Stimulated activated CD4-positive, alpha-beta T cell treated with anti-CD3 and anti-CD28 coated beads, Interleukin-2, amount 100 ng/mL, for 48 hours (primary cell): Measurements from ENCODE around the gene CCDC107.

Experiments
- DNase-seq, 2 donors: peaks; one replicate each; pipeline ENCODE4 v3.0.0-alpha.2; 2020

Gene CCDC107

DNA sequence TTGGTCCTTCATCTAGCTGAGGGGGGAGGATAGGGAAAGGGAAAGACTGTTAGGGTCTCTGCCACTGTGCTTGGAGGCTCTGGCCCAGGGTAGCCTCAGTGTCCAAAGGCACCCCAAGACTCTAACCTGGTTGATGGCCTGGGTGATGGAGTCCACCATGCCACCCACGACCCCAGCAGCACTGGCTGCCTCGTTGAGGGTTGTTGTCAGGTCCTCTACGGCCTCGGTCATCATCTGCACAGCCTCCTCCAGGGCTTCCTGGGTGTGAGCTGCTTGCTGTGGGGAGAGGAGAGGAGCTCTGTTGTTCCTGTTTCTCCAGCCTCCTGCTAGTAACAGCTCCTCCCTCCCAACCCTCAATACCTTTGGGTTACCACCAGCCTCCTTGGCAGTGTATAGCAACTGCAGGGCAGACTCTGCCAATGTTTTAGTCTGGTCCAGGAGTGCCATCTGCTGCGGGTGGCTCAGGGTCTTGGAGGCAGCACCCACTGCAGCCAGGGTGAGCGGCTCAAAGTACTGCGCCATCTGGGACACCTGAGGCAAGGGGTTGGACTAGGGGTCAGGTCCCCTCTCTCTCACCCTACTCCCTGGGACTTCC, 47.8 kb downstream of the CCDC107 start:
- DNase-seq, result no peak

DNA sequence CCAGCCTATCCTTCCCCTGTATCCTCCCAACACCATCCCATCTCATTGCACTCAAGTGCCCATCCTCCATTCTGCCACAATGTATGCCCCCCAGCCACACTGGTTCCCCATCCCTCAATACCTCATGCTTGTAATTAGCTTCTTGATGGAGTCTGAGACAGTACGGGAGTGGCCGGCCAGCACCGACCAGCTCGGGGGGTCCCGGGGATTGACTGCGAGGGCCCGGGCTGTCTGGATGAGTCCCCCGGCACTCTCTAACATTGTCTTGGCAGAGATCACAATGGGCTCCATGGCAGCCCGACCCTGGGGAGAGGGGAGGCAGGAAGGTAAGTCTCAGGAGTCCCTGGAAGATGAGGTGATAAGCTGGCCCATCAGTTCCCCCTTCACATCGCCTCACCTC, 48.9 kb downstream of the CCDC107 start:
- no peak for DNase-seq

DNA sequence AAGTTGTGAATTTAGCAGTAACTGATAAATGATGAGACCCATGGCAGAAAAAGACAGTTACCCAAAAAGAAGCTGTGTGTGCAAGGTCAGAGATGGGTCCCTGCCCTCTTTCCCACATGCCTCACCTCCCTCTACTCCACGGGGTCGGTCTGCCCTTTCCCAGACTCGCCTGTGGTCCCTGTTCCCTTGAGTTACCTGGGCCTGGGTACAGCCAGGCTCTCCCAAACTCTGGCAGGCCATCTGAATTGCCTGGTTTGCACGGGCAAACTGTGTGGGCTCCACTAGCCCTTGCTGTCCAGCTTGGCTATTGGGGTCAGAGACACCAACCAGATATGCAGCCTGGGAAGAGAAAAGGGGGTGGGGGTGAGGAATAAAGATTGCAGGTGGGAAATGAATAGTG, 50.1 kb downstream of the CCDC107 start:
- DNase-seq, result no peak

DNA sequence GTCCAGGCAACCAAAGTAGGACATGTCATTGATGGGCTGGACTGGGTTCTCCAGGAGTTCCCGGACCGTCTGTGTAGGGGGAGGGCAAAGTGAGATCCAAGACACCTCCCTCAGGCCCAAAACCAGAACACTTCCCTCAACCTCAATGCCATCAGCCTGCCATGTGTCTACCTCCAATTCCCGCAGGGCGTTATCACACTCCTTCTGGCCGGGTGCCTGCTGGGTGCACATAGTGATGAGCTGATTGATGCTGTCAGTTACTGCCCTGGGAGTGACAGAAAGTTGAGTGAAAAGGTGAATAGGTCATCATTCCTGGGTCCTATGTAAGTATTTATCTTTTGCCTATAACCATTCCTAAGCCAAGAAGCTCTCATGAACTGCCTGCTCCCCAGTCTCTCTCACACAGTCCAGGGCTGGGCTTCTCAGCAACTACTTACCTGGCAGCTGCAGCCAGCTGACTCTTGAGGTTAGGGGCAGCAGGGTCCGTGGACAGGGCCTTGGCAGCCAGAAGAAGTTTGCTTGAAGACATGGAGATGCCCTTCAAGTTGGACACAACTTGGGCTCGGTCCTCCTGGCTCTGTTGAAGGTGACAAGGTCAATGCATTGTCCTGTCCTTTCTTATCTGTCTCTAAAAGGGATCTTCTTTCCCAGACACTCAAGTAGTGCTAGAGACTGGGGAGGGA, 52.9 kb downstream of the CCDC107 start:
- DNase-seq, result no peak
